Stimulated activated memory B cell treated with anti-CD40 and anti-IgM and Interleukin-4, amounts not matched to agents 10 μg/mL and 1 μg/mL and 100 μg/mL, for 72 hours (primary cell): ENCODE data around the gene SHFL.

ENCODE experiments used
- ATAC-seq: fragments of 150-1000 bp; cut with Tn5 transposase; 2 replicates; pipeline ENCODE4 v1.10.0; 2021
- H3K27ac Mint-ChIP-seq: one replicate; pipeline ENCODE4 v1.8.0; 2022; ENCODE audit warnings: mild to moderate bottlenecking, mixed read lengths
- H3K27me3 Mint-ChIP-seq: one replicate; pipeline ENCODE4 v1.8.0; 2022; ENCODE audit warnings: mixed read lengths
- H3K36me3 Mint-ChIP-seq: one replicate; pipeline ENCODE4 v1.8.0; 2022; ENCODE audit warnings: mixed read lengths
- H3K4me1 Mint-ChIP-seq: one replicate; pipeline ENCODE4 v1.8.0; 2022; ENCODE audit warnings: mixed read lengths
- H3K4me3 Mint-ChIP-seq: one replicate; pipeline ENCODE4 v1.8.0; 2022; ENCODE audit warnings: mild to moderate bottlenecking, moderate library complexity, mixed read lengths
- H3K9me3 Mint-ChIP-seq: one replicate; pipeline ENCODE4 v1.8.0; 2022; ENCODE audit warnings: mixed read lengths

SHFL gene

DNA sequence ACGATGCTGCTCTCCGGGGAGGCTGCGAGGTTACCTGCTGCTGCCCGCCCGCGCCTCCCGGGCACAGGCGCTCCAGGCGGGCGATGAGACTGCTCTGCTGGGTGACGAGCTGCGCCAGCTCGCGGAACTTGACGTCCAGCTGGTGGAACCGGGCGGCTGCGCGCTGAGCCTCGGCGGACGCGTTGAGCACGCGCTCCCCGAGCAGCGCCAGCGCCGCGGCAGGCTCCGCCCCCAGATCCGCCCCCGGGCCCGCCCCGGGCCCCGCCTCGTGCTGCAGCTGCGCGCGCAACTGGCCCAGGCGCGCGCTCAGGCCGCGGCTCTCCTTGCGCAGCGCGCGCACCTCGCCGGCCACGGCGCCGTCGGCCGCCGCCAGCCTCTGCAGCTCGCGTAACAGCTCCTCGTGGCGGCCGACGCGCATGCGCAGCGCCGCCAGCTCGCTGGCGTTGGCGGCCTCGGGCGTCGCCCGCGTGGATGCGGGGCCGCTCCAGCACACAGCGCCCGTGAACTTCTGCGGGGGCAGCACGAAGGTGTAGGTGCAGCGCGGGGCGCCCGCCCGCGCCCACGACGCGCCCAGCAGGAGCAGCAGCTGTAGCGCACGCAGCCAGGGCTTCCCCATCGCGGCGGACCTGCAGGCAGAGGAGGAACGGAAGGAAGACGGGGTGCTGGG is 10.0 kb downstream of the SHFL start:
- Mint-ChIP-seq H3K4me1 (peaks cover 57% of the 10 kb centered on the region), H3K36me3 (peaks cover 40% of the 10 kb centered on the region), H3K9me3 (no peaks in the 10 kb centered on the region), H3K27ac (peak overlapping the region; percentile 62), H3K4me3 (peak overlapping the region; percentile 64), H3K27me3 (no peaks in the 10 kb centered on the region)
- ATAC-seq = peak; percentile 95

- peak overlapping the region; percentile 62 for H3K27ac Mint-ChIP-seq
- no peaks in the 10 kb centered on the region for H3K9me3 Mint-ChIP-seq
- no peaks in the 10 kb centered on the region for H3K27me3 Mint-ChIP-seq
- peaks cover 56% of the 10 kb centered on the region for H3K4me1 Mint-ChIP-seq
- H3K4me3 Mint-ChIP-seq = peak overlapping the region; percentile 64
- peaks cover 36% of the 10 kb centered on the region for H3K36me3 Mint-ChIP-seq
- no peak for ATAC-seq
Observed at GRCh38 chr19:10096615-10096963, 10.5 kb downstream of the SHFL start.

GRCh38 chr19:10100163-10100785 is 14.2 kb downstream of the SHFL start:
- Mint-ChIP-seq H3K27me3 (no peaks in the 10 kb centered on the region), H3K4me1 (peaks cover 64% of the 10 kb centered on the region), H3K27ac (peak overlapping the region; percentile 99), H3K4me3 (peak overlapping the region; percentile 52), H3K9me3 (no peaks in the 10 kb centered on the region), H3K36me3 (peaks cover 5% of the 10 kb centered on the region)
- no peak for ATAC-seq

- no peaks in the 10 kb centered on the region for H3K9me3 Mint-ChIP-seq
- H3K4me1 Mint-ChIP-seq = peaks cover 78% of the 10 kb centered on the region
- H3K27ac Mint-ChIP-seq = peak overlapping the region; percentile 99
- no peaks in the 10 kb centered on the region for H3K27me3 Mint-ChIP-seq
- H3K36me3 Mint-ChIP-seq = peaks cover 18% of the 10 kb centered on the region
- peak; percentile 80 for ATAC-seq
- H3K4me3 Mint-ChIP-seq = peak overlapping the region; percentile 81
Observed at GRCh38 chr19:10102787-10103236, 16.7 kb downstream of the SHFL start.

DNA sequence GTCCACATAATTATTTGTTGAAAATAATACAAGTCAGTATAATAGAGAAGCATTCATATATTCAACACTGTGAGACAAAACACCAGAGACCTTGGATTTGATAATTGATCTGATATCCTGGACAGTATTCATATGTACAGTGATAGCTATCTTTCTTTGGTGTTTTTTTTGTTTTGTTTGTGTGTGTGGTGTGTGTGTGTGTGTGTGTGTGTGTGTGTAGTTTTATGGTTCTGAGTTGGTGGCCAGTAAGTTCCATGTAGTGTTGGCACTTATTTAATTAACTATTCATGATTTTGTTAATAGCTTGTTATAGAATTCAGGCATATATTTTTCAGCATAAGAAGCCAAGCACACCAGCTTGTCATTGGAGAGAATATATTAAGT is 18.0 kb downstream of the SHFL start:
- ATAC-seq = no peak
- Mint-ChIP-seq H3K4me1 (peaks cover 79% of the 10 kb centered on the region), H3K27ac (peak overlapping the region; percentile 99), H3K36me3 (peaks cover 26% of the 10 kb centered on the region), H3K27me3 (no peaks in the 10 kb centered on the region), H3K9me3 (no peaks in the 10 kb centered on the region), H3K4me3 (peak overlapping the region; percentile 19)

DNA sequence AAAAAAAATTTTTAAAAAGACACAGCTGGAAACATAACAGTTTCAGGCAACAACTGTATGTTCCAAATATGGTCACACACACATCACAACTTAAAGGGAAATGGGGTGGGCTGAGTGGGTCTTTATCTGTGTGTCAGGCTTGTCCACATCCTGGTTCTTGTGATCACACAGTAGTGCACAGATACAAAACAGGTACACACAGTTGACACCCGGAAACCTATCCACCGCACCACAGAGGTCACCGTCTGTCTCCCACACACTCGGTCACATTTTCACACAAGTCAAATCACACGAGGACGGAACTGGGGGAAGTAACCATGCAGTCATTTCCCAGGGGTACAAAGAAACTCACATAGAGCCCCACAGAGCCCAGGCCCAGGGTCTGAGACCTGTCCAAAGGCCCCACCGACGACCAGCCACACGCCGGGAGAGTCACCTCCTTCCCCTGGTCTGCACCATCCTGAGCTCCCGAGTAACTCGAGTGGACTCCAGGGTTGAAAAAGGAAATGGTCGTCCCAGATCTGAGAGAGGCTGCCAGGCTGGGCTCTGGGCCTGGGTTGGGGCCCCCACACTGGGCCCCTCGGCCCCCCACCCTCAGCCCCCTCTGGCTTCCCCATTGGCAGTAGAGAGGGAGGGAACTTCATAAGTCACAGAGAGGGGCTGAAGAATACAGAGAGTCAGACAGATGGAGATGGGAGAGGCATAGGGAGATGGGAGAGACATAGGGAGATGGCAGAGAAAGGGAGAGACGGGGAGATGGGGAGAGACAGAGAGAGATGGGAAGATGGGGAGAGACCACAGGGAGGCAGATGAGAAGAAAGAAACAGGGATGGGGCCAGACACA is 18.8 kb downstream of the SHFL start:
- Mint-ChIP-seq H3K27me3 (no peaks in the 10 kb centered on the region), H3K4me1 (peaks cover 79% of the 10 kb centered on the region), H3K9me3 (no peaks in the 10 kb centered on the region), H3K36me3 (peaks cover 33% of the 10 kb centered on the region), H3K4me3 (peak overlapping the region; percentile 73), H3K27ac (peak overlapping the region; percentile 99)
- peak; percentile 76 for ATAC-seq

GRCh38 chr19:10105509-10106099 is 19.5 kb downstream of the SHFL start:
- peak; percentile 54 for ATAC-seq
- Mint-ChIP-seq H3K4me1 (peaks cover 81% of the 10 kb centered on the region), H3K36me3 (peaks cover 37% of the 10 kb centered on the region), H3K27ac (peak overlapping the region; percentile 99), H3K4me3 (peak overlapping the region; percentile 73), H3K27me3 (no peaks in the 10 kb centered on the region), H3K9me3 (no peaks in the 10 kb centered on the region)

DNA sequence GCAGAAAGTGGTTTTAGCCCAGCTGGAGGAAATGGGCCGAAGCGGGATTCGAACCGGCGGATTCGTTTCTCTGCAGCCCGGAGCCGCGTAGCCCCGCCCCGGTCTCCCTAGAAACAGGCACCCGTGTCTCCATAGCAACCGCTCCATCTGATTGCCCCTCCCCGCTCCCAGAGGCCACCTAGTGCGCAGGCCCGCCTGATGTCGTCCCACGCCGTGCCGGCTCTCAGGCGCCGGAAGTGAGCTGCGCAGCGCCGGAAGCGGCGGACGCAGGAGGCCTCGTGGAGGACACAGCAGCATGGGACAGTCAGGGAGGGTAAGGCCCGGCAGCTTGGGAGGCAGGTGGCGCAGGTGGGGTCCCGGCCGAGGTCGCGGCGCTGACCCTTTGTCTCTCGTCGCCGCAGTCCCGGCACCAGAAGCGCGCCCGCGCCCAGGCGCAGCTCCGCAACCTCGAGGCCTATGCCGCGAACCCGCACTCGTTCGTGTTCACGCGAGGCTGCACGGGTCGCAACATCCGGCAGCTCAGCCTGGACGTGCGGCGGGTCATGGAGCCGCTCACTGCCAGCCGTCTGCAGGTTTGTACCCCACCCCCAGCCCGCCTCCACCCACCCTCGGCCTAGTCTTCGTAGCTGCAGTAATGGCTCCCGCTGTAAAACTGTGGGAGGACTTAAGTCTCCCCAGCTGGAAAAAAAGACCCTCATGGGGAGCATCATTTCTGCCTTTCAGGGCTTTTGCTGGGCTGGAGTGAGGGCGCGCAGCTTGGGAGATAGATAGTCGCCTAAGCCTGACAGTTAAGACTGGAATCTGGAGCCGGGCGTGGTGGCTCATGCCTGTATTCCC is 20.2 kb downstream of the SHFL start, which contains the start of gene PPAN:
PPAN (plus strand) TSS at position 263 of the 837 bp plus-strand sequence; CDS start at position 296, 33 bp downstream.
- ATAC-seq = peak; percentile 72
- peaks cover 81% of the 10 kb centered on the region for H3K4me1 Mint-ChIP-seq
- peak within 1 kb of the TSS; percentile 99 for H3K27ac Mint-ChIP-seq
- H3K4me3 Mint-ChIP-seq = peak within 1 kb of the TSS; percentile 73
- H3K9me3 Mint-ChIP-seq = no peaks in the 10 kb centered on the region
- no peaks in the 10 kb centered on the region for H3K27me3 Mint-ChIP-seq
- peaks cover 41% of the 10 kb centered on the region for H3K36me3 Mint-ChIP-seq

GRCh38 chr19:10107254-10107653 is 21.1 kb downstream of the SHFL start:
- H3K4me1 Mint-ChIP-seq = peaks cover 82% of the 10 kb centered on the region

DNA sequence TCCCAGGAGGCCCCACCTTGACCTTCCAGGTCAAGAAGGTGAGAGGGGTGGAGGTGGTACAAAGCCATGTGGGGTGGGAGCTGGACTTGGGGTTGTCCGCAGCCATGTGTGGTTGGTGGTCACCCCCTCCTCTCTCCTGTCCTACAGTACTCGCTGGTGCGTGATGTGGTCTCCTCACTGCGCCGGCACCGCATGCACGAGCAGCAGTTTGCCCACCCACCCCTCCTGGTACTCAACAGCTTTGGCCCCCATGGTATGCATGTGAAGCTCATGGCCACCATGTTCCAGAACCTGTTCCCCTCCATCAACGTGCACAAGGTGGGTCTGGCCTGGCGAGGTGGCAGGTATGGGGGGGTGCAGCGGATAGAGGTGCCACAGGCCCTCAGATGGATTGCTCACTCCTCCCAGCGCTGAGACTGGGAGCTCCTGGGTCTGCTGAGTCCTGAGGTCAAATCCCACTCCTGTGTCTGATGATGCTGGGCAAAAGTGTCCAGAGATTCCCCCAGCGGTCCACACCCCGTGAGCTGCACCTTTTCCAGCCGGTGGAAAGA is 21.8 kb downstream of the SHFL start:
- H3K27me3 Mint-ChIP-seq = no peaks in the 10 kb centered on the region
- no peaks in the 10 kb centered on the region for H3K9me3 Mint-ChIP-seq
- peaks cover 57% of the 10 kb centered on the region for H3K36me3 Mint-ChIP-seq
- H3K27ac Mint-ChIP-seq = no peak overlapping the region
- ATAC-seq = no peak
- H3K4me3 Mint-ChIP-seq = peak overlapping the region; percentile 73
- peaks cover 82% of the 10 kb centered on the region for H3K4me1 Mint-ChIP-seq

More at GRCh38 chr19:10107254-10107653, 21.1 kb downstream of the SHFL start:
- peak overlapping the region; percentile 99 for H3K27ac Mint-ChIP-seq
- no peaks in the 10 kb centered on the region for H3K27me3 Mint-ChIP-seq
- peak overlapping the region; percentile 73 for H3K4me3 Mint-ChIP-seq
- peaks cover 50% of the 10 kb centered on the region for H3K36me3 Mint-ChIP-seq
- no peak for ATAC-seq
- no peaks in the 10 kb centered on the region for H3K9me3 Mint-ChIP-seq

DNA sequence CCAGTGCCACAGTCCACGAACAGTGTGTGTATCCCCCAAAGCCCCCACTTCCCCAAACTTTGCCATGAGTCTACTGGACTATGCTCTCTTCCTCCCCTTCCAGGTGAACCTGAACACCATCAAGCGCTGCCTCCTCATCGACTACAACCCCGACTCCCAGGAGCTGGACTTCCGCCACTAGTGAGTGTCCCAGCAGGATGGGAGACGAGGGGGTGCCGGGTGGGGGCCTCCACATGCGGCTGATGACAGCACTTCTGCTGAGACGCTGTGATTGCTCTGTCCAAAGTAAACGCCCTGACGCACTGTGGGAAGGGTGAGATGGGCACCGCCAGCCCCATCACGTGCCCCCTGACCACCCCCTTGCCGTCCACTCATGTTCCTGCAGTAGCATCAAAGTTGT is 23.4 kb downstream of the SHFL start:
- Mint-ChIP-seq H3K36me3 (peaks cover 72% of the 10 kb centered on the region), H3K27ac (peak overlapping the region; percentile 91), H3K9me3 (no peaks in the 10 kb centered on the region), H3K4me1 (peaks cover 87% of the 10 kb centered on the region), H3K4me3 (peak overlapping the region; percentile 56), H3K27me3 (no peaks in the 10 kb centered on the region)
- no peak for ATAC-seq

DNA sequence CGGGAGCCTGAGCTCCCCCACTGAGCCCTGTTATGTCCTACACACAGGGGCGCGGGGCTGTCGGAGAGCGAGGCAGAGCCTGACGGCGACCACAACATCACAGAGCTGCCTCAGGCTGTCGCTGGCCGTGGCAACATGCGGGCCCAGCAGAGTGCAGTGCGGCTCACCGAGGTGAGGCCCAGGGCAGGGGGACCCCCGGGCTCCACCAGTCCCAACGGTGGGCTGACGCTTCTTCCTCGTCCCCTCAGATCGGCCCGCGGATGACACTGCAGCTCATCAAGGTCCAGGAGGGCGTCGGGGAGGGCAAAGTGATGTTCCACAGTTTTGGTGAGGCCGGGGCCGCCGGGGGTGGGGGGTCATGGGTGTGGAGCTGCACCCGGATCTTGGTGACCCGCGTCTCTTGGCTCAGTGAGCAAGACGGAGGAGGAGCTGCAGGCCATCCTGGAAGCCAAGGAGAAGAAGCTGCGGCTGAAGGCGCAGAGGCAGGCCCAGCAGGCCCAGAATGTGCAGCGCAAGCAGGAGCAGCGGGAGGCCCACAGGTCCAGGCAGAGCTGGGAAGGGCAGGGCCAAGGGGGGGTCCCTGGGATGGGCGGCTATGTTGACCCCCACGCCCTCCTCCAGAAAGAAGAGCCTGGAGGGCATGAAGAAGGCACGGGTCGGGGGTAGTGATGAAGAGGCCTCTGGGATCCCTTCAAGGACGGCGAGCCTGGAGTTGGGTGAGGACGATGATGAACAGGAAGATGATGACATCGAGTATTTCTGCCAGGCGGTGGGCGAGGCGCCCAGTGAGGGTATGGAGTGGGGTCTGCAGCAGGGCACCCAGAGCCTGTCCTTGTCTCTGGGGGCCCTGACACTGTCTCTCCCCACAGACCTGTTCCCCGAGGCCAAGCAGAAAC is 24.2 kb downstream of the SHFL start:
- H3K36me3 Mint-ChIP-seq = peaks cover 80% of the 10 kb centered on the region
- H3K27ac Mint-ChIP-seq = peak overlapping the region; percentile 91
- no peak for ATAC-seq
- H3K4me1 Mint-ChIP-seq = peaks cover 84% of the 10 kb centered on the region
- peak overlapping the region; percentile 86 for H3K4me3 Mint-ChIP-seq
- H3K9me3 Mint-ChIP-seq = no peaks in the 10 kb centered on the region
- H3K27me3 Mint-ChIP-seq = no peaks in the 10 kb centered on the region

DNA sequence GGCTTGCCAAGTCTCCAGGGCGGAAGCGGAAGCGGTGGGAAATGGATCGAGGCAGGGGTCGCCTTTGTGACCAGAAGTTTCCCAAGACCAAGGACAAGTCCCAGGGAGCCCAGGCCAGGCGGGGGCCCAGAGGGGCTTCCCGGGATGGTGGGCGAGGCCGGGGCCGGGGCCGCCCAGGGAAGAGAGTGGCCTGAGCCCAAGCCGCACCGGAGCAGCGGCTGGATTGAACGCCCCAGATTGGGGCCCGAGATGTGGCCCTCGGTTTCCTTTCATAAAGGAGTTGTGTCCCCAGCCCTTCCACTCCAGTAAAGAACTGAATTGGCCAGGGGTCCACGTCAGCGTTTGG is 24.8 kb downstream of the SHFL start:
- H3K4me1 Mint-ChIP-seq = peaks cover 80% of the 10 kb centered on the region
- no peaks in the 10 kb centered on the region for H3K27me3 Mint-ChIP-seq
- H3K4me3 Mint-ChIP-seq = peak overlapping the region; percentile 86
- peaks cover 86% of the 10 kb centered on the region for H3K36me3 Mint-ChIP-seq
- no peaks in the 10 kb centered on the region for H3K9me3 Mint-ChIP-seq
- ATAC-seq = no peak
- peak overlapping the region; percentile 91 for H3K27ac Mint-ChIP-seq
